ENCODE results near the gene MUC12.

DNA sequence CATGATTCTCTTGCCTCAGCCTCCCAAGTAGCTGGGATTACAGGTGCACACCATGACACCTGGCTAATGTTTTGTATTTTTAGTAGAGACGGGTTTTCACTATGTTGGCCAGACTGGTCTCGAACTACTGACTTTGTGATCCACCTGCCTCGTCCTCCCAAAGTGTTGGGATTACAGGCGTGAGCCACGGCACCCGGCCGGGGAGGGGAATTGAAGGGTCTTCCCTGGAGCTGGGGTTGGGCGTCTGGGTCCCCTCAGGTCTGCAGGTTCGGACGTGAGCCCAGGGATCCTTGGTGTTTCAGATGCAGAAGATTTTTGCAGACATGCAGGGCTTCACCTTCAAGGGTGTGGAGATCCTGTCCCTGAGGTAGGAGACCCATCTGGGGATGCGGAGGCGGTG is 6.0 kb upstream of the MUC12 start:
- TF ChIP-seq, protein P1, sequence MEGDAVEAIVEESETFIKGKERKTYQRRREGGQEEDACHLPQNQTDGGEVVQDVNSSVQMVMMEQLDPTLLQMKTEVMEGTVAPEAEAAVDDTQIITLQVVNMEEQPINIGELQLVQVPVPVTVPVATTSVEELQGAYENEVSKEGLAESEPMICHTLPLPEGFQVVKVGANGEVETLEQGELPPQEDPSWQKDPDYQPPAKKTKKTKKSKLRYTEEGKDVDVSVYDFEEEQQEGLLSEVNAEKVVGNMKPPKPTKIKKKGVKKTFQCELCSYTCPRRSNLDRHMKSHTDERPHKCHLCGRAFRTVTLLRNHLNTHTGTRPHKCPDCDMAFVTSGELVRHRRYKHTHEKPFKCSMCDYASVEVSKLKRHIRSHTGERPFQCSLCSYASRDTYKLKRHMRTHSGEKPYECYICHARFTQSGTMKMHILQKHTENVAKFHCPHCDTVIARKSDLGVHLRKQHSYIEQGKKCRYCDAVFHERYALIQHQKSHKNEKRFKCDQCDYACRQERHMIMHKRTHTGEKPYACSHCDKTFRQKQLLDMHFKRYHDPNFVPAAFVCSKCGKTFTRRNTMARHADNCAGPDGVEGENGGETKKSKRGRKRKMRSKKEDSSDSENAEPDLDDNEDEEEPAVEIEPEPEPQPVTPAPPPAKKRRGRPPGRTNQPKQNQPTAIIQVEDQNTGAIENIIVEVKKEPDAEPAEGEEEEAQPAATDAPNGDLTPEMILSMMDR (IDR thresholded peaks at IDR 0.05; ENCODE audit: poor library complexity), result no peak
- TF ChIP-seq EZH2 (IDR thresholded peaks at IDR 0.05; ENCODE audit: borderline replicate concordance) (no peak), EZH2phosphoT487 (IDR thresholded peaks at IDR 0.05; ENCODE audit: low read depth, severe bottlenecking, unreplicated experiment) (no peak)
